Astrocyte of the spinal cord (primary cell): ENCODE results near the gene PTMA.
A peak's percentile ranks its signal among the peaks of the same experiment; 100 is the strongest.

ENCODE experiments used
- DNase-seq: peaks from one replicate; pipeline ENCODE4 v3.0.0; 2011; ENCODE audit warnings: low read depth, low spot score
- H3K4me3 ChIP-seq: 2 replicates; pipeline ENCODE4 v1.5.1; 2011; ENCODE audit warnings: low read depth, mild to moderate bottlenecking, low read length, moderate library complexity
- CTCF ChIP-seq: IDR thresholded peaks from 2 replicates; pipeline ENCODE4 v1.5.1; 2012; ENCODE audit warnings: low read depth, mild to moderate bottlenecking, low read length, inconsistent platforms
- in situ Hi-C: cut with HindIII; loops from 2 replicates; pipeline ENCODE4 v1.10.0; 2017; ENCODE audit warnings: low sequenced_read_pairs

Gene PTMA

GRCh38 chr2:231688719-231689118, 19.6 kb upstream of the PTMA start:
- no peak overlapping the region for H3K4me3 ChIP-seq
- no peak for DNase-seq
- in situ Hi-C loops: no loop called here
- no peak for TF ChIP-seq CTCF

- no peak for TF ChIP-seq CTCF
- H3K4me3 ChIP-seq: no peak overlapping the region
- no peak for DNase-seq
- in situ Hi-C loops: no loop called here
Observed at GRCh38 chr2:231689124-231689893, 19.0 kb upstream of the PTMA start.

- in situ Hi-C loops: no loop called here
- no peak overlapping the region for H3K4me3 ChIP-seq
- no peak for TF ChIP-seq CTCF
- DNase-seq: no peak
Observed at GRCh38 chr2:231691251-231691772, 17.0 kb upstream of the PTMA start.

GRCh38 chr2:231692847-231693246, 15.5 kb upstream of the PTMA start:
- DNase-seq: no peak
- H3K4me3 ChIP-seq: no peak overlapping the region
- no peak for TF ChIP-seq CTCF
- in situ Hi-C loops: no loop called here

- H3K4me3 ChIP-seq: no peak overlapping the region
- no peak for TF ChIP-seq CTCF
- in situ Hi-C loops: no loop called here
- DNase-seq: no peak
Observed at GRCh38 chr2:231693956-231694355, 14.4 kb upstream of the PTMA start.

GRCh38 chr2:231696004-231696367, 12.3 kb upstream of the PTMA start:
- no peak for DNase-seq
- no peak overlapping the region for H3K4me3 ChIP-seq
- in situ Hi-C loops: no loop called here
- no peak for TF ChIP-seq CTCF

- peak; percentile 45 for DNase-seq
- H3K4me3 ChIP-seq: no peak overlapping the region
- in situ Hi-C loops: no loop called here
- no peak for TF ChIP-seq CTCF
Observed at GRCh38 chr2:231699006-231699405, 9.3 kb upstream of the PTMA start.
